ENCODE data around the gene VDAC1.

The VDAC1 gene

GRCh38 chr5:133925866-133926488 is 78.8 kb downstream of the VDAC1 start:
- DNase-seq (ENCODE audit: low read depth) = no peak

GRCh38 chr5:133925269-133925668 is 79.5 kb downstream of the VDAC1 start:
- no peak for DNase-seq (ENCODE audit: low read depth)

- DNase-seq (ENCODE audit: low read depth) = no peak
Observed at GRCh38 chr5:133924221-133924920, 80.4 kb downstream of the VDAC1 start.

GRCh38 chr5:133921979-133922378 is 82.8 kb downstream of the VDAC1 start:
- no peak for DNase-seq (ENCODE audit: low read depth)

Measured in T-helper 22 cell (primary cell).